Sigmoid colon (tissue), 7 donors: ENCODE results near the gene ZNF92. TPM values are rescaled to one million over a fixed set of nuclear protein-coding genes. Genes with fewer than 3 reads are reported as not detected.
"Not testable (repeated sequence)": the region's sequence is repeated elsewhere in the genome, so short reads cannot be mapped to it uniquely, and the experiment has no call there.

Experiments
- DNase-seq: peaks from one replicate; pipeline ENCODE4 v3.0.0-alpha.2; 2019
- H3K27ac ChIP-seq, 4 donors: fragments of 200-600 bp; sonication (generic); one replicate each; pipeline ENCODE4 v1.5.1; 2016 to 2019; ENCODE audit warnings: mild to moderate bottlenecking in 1 of 4
- H3K27me3 ChIP-seq, 3 donors: fragments of 200-600 bp; sonication (generic); one replicate each; pipeline ENCODE4 v1.5.1; 2019; ENCODE audit warnings: mild to moderate bottlenecking in 1 of 3
- H3K36me3 ChIP-seq, 4 donors: fragments of 200-600 bp; sonication (generic); one replicate each; pipeline ENCODE4 v1.5.1; 2016 to 2019
- H3K4me1 ChIP-seq, 4 donors: fragments of 200-600 bp; sonication (generic); one replicate each; pipeline ENCODE4 v1.5.1; 2017 to 2019
- H3K4me3 ChIP-seq, 4 donors: fragments of 200-600 bp; sonication (generic); one replicate each; pipeline ENCODE4 v1.5.1; 2017 to 2019; ENCODE audit warnings: mild to moderate bottlenecking in 2 of 4, moderate library complexity in 1 of 4
- H3K9me3 ChIP-seq, 4 donors: fragments of 200-600 bp in 3 of 4; sonication (generic) in 3 of 4; one replicate each; pipeline versions ENCODE4 v1.5.1 to v1.6.1; 2013 to 2019
- CTCF ChIP-seq, 4 experiments: fragments of 450-650 bp in 3 of 4; fragments of 200-600 bp in 1 of 4; IDR thresholded peaks; one replicate each; pipeline ENCODE4 v1.5.1; 2016 to 2019; ENCODE audit warnings: antibody characterized with exemption in 4 of 4, mild to moderate bottlenecking in 3 of 4, moderate library complexity in 2 of 4
- EP300 ChIP-seq, 4 donors: sonication (generic); formaldehyde crosslinking; IDR thresholded peaks; one replicate each; pipeline ENCODE4 v1.6.1; 2017; ENCODE audit warnings: antibody characterized with exemption in 4 of 4
- POLR2A ChIP-seq, 2 donors: fragments of 450-650 bp; IDR thresholded peaks; one replicate each; pipeline ENCODE4 v1.6.1; 2016; ENCODE audit warnings: antibody characterized with exemption in 2 of 2, mild to moderate bottlenecking in 2 of 2, moderate library complexity in 2 of 2
- POLR2AphosphoS5 ChIP-seq, 4 donors: sonication (generic); formaldehyde crosslinking; IDR thresholded peaks; one replicate each; pipeline ENCODE4 v1.6.1; 2017; ENCODE audit warnings: antibody characterized with exemption in 4 of 4
- whole genome bisulfite sequencing, 2 donors: extraction: QIAGEN DNeasy Blood & Tissue Kit; methylation state at CpG; one replicate each; pipeline ENCODE4 v1.1.7; 2013; 5-methylcytosine and 5-hydroxymethylcytosine counted together
- intact Hi-C: fragments of 100-400 bp; cut with DNase I; formaldehyde crosslinking; loops from one replicate; pipeline ENCODE4 v1.15.1; 2023
- polyA plus RNA-seq, 3 donors: library from polyadenylated mRNA; stranded (reverse); fragments of 200-250 nt; gene quantifications; one replicate each; pipeline ENCODE4 v1.2.3, GENCODE V29; 2013
- total RNA-seq, 4 donors: library from RNA; depleted of rRNA; stranded (reverse); fragments of >200 nt; gene quantifications; one replicate each; pipeline ENCODE4 v1.1.0, GENCODE V29; 2016
- donor health status: healthy with polysubstance abuse.
- donor health status: Bipolar disorder and iron deficiency.
- donor health status: healthy.

The ZNF92 gene
- total and polyA plus RNA-seq, 7 donors = 2.4 to 5.9 (median 4.9) TPM

DNA sequence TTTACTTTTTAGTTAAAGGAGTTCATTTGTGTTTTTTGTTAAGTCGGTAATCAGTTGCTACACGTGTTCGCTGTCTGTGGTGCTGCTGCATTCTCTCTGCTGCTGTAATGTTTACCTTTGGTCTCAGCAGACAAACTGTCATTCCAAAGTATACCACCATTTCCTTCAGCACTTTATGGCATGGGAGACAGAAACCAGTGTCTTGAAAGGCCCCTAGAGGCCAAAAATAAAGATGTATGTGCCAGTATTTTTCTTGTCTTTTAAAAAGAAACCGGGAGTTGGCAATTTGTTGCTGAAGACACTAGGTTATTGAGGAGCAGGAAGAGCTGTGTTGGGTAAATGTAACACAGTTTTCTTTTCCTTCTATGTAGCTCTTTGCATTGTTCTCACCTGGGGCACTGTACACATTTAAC lies 24.1 kb downstream of the ZNF92 start:
- WGBS, 2 donors = 67 to 82% methylated on average over 4 of the region's 4 CpGs
- intact Hi-C loops = no loop called here
- no peak overlapping the region for H3K27ac ChIP-seq

GRCh38 chr7:65398671-65399070 lies 25.0 kb downstream of the ZNF92 start:
- peaks cover 3 to 31% (median 12%) of the 10 kb centered on the region in 4 donors for H3K36me3 ChIP-seq
- H3K27me3 ChIP-seq, intact Hi-C loops, H3K4me3 ChIP-seq, H3K4me1 ChIP-seq, H3K27ac ChIP-seq, H3K9me3 ChIP-seq, DNase-seq: not testable (repeated sequence)
- WGBS, 2 donors = 87 to 98% methylated on average over 3 of the region's 3 CpGs

More for the DNA sequence above, 24.1 kb downstream of the ZNF92 start:
- no peak for DNase-seq
- no peaks in the 10 kb centered on the region for H3K27me3 ChIP-seq
- peaks cover 0 to 8% (median 0%) of the 10 kb centered on the region in 4 donors for H3K9me3 ChIP-seq
- no peak overlapping the region for H3K4me3 ChIP-seq
- no peaks in the 10 kb centered on the region for H3K4me1 ChIP-seq
- TF ChIP-seq POLR2AphosphoS5 (IDR thresholded peaks at IDR 0.05) = no peak
- no peak for TF ChIP-seq POLR2A (IDR thresholded peaks at IDR 0.05)
- no peak for TF ChIP-seq EP300 (IDR thresholded peaks at IDR 0.05)
- H3K36me3 ChIP-seq = peaks cover 3 to 31% (median 12%) of the 10 kb centered on the region in 4 donors

GRCh38 chr7:65399101-65399500 lies 25.4 kb downstream of the ZNF92 start:
- 97% methylated on average over 1 of the region's 1 CpG for WGBS, 2 donors

GRCh38 chr7:65404020-65404419 lies 30.4 kb downstream of the ZNF92 start:
- intact Hi-C loops = no loop called here
- no peak overlapping the region for H3K27ac ChIP-seq
- no peaks in the 10 kb centered on the region for H3K4me1 ChIP-seq
- H3K27me3 ChIP-seq = no peaks in the 10 kb centered on the region
- TF ChIP-seq EP300 (IDR thresholded peaks at IDR 0.05) = no peak
- no peak for TF ChIP-seq POLR2AphosphoS5 (IDR thresholded peaks at IDR 0.05)
- no peak for TF ChIP-seq POLR2A (IDR thresholded peaks at IDR 0.05)
- no peak for TF ChIP-seq CTCF (IDR thresholded peaks at IDR 0.05)
- 66 to 74% methylated on average over 1 of the region's 1 CpG for WGBS, 2 donors
- H3K4me3 ChIP-seq = no peak overlapping the region
- H3K9me3 ChIP-seq = peaks cover 14 to 40% (median 30%) of the 10 kb centered on the region in 4 donors
- DNase-seq = no peak
- peaks cover 2 to 15% (median 8%) of the 10 kb centered on the region in 4 donors for H3K36me3 ChIP-seq

More at GRCh38 chr7:65399101-65399500, 25.4 kb downstream of the ZNF92 start:
- H3K27me3 ChIP-seq, H3K4me3 ChIP-seq, H3K27ac ChIP-seq, DNase-seq, intact Hi-C loops, H3K4me1 ChIP-seq: not testable (repeated sequence)
- Histone ChIP-seq H3K9me3 (peaks cover 4 to 14% (median 12%) of the 10 kb centered on the region in 4 donors), H3K36me3 (peaks cover 3 to 31% (median 12%) of the 10 kb centered on the region in 4 donors)

DNA sequence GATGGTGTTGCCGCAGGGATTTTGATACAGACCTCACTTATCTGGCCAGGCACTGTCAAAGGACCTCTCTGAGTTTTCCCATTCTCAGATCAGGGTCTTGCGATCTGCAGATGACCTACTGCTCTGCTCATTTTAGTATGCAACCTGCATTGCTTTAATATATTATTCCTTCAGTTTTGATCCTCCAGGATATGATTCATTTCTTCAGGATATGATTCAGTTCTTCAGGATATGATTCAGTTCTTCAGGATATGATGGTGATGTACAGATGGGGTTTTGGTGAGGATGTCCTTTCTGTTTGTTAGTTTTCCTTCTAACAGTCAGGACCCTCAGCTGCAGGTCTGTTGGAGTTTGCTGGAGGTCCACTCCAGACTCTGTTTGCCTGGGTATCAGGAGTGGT lies 33.1 kb downstream of the ZNF92 start:
- WGBS, 2 donors = 96 to 97% methylated on average over 2 of the region's 2 CpGs
- H3K4me1 ChIP-seq, intact Hi-C loops, H3K27me3 ChIP-seq, H3K27ac ChIP-seq, DNase-seq, H3K4me3 ChIP-seq, H3K36me3 ChIP-seq: not testable (repeated sequence)
- H3K9me3 ChIP-seq = peaks cover 14 to 40% (median 30%) of the 10 kb centered on the region in 4 donors

DNA sequence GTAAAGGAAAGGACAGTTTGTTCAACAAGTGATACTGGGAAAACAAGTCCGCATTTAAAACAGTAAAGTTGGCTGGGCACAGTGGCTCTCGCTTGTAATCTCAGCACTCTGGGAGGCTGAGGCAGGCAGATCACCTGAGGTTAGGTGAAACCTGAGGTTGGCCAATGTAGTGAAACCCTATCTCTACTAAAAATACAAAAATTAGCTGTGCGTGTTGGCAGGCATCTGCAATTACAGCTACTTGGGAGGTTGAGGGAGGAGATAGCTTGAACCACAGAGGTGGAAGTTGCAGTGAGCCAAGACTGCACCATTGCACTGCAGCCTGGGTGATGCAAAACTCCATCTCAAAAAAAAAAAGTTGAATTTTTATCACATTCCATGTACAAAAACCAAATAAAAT lies 35.7 kb downstream of the ZNF92 start:
- TF ChIP-seq POLR2A (IDR thresholded peaks at IDR 0.05) (no peak), CTCF (IDR thresholded peaks at IDR 0.05) (no peak), POLR2AphosphoS5 (IDR thresholded peaks at IDR 0.05) (no peak), EP300 (IDR thresholded peaks at IDR 0.05) (no peak)
- Histone ChIP-seq H3K4me3 (no peak overlapping the region), H3K27me3 (no peaks in the 10 kb centered on the region), H3K9me3 (peaks cover 3 to 24% (median 20%) of the 10 kb centered on the region in 4 donors), H3K36me3 (no peaks in the 10 kb centered on the region), H3K27ac (no peak overlapping the region), H3K4me1 (no peaks in the 10 kb centered on the region)
- WGBS, 2 donors = 88 to 92% methylated on average over 3 of the region's 3 CpGs
- intact Hi-C loops = no loop called here
- DNase-seq = no peak

DNA sequence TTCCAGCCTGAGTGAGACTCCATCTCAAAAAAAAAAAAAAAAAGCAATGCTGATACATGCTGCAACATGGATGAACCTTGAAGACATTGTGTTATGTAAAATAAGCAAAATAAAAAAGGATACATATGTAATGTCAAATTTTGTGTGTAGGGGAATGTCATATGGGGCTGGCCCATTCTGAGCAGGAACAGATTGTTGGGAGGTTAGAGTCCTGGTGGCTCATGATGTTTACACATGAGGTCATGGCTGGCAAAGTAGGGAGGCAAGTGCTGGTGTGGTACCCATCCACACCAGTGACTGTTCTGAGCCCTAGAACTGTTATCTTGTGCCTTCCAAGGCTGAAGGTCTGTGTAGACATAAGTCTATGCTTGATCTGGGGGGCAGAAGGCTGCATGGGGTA lies 37.6 kb downstream of the ZNF92 start:
- no peak for TF ChIP-seq CTCF (IDR thresholded peaks at IDR 0.05)
- TF ChIP-seq EP300 (IDR thresholded peaks at IDR 0.05) = no peak
- TF ChIP-seq POLR2AphosphoS5 (IDR thresholded peaks at IDR 0.05) = no peak
- TF ChIP-seq POLR2A (IDR thresholded peaks at IDR 0.05) = no peak
- H3K4me3 ChIP-seq = no peak overlapping the region
- peaks cover 0 to 9% (median 7%) of the 10 kb centered on the region in 4 donors for H3K9me3 ChIP-seq
- no peak for DNase-seq
- H3K36me3 ChIP-seq = no peaks in the 10 kb centered on the region
- H3K27ac ChIP-seq = no peak overlapping the region
- no peaks in the 10 kb centered on the region for H3K4me1 ChIP-seq
- no peaks in the 10 kb centered on the region for H3K27me3 ChIP-seq
- intact Hi-C loops = no loop called here
